Measurements from ENCODE around the gene SYTL3. TPM values are rescaled to one million over a fixed set of nuclear protein-coding genes. Genes with fewer than 3 reads are reported as not detected.
"Not testable (repeated sequence)": the region's sequence is repeated elsewhere in the genome, so short reads cannot be mapped to it uniquely, and the experiment has no call there.

Gene SYTL3
- total and polyA plus RNA-seq, 2 experiments from 2014 or later: 9.9 to 11.4 TPM

DNA sequence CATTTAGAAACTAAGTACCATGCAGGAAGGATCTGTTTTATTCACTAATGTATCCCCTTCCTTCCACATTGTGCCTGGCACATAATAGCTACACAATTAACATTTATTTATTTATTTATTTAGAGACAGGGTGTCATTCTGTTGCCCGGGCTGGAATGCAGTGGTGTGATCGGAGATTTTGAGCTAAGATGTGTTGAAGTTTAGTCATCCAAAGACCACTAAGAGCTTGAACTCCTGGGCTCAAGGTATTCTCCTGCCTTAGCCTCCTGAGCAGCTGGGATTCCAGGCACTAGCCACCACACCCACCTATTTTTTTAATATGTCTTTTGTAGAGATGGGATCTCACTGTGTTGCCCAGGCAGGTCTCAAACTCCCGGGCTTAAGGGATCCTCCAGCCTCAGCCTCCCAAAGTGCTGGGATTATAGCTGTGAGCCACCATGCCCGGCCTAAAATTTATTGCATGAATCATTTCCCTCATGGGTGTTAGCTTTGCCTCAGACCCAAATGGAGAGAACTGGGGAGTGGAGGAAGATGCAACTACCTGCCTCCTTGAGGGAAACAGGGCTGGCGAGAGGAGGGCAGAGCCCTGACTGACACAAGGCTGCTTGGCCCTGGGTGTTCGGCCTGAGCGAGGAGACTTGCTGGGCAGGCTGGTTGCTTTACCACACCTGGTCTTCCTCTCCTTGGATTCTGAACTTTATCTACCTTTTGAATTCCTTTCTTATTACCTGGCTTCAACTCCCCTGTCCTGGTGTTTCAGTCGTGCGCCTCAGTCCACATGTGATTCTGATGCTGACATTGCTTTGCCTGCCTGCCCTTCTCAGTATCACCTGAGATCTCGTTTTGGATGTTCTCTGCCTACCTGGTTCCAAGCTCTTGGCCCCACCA is 3.6 kb upstream of the SYTL3 start:
- TF ChIP-seq, protein P1, sequence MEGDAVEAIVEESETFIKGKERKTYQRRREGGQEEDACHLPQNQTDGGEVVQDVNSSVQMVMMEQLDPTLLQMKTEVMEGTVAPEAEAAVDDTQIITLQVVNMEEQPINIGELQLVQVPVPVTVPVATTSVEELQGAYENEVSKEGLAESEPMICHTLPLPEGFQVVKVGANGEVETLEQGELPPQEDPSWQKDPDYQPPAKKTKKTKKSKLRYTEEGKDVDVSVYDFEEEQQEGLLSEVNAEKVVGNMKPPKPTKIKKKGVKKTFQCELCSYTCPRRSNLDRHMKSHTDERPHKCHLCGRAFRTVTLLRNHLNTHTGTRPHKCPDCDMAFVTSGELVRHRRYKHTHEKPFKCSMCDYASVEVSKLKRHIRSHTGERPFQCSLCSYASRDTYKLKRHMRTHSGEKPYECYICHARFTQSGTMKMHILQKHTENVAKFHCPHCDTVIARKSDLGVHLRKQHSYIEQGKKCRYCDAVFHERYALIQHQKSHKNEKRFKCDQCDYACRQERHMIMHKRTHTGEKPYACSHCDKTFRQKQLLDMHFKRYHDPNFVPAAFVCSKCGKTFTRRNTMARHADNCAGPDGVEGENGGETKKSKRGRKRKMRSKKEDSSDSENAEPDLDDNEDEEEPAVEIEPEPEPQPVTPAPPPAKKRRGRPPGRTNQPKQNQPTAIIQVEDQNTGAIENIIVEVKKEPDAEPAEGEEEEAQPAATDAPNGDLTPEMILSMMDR (IDR thresholded peaks at IDR 0.05; ENCODE audit: low read depth, low read length): no peak
- H3K27ac ChIP-seq: no peak overlapping the region
- no peak overlapping the region for H3K4me3 ChIP-seq
- H3K36me3 ChIP-seq: no peaks in the 10 kb centered on the region
- H3K9me3 ChIP-seq (ENCODE audit: low read depth): no peaks in the 10 kb centered on the region
- H3K27me3 ChIP-seq: no peaks in the 10 kb centered on the region
- peaks cover 58% of the 10 kb centered on the region for H3K4me1 ChIP-seq (ENCODE audit: low read depth)
- no peak for DNase-seq (ENCODE audit: low read depth in 1 of 2, low spot score in 1 of 2)

DNA sequence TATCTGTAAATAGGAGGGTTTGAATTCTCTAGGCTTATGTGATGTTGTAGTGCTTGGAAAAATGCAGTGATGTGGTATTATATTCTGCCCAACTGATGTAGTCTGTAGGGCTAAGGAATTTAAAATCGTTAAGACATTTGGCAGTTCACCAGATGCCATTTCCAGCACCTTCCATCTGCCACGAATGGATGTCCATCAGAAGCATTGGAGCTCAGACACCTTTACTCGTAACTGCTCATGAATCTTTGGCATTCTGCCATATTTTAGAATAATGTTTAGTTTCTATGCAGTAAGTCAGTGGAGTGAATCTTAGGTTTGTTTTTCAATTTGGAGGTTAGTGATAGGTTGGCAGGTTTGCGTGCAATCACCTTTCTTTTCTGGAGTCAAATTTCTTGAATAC is 2.4 kb upstream of the SYTL3 start:
- Histone ChIP-seq H3K36me3 (no peaks in the 10 kb centered on the region), H3K27ac (peak overlapping the region; percentile 94), H3K4me3 (no peak overlapping the region), H3K9me3 (ENCODE audit: low read depth) (no peaks in the 10 kb centered on the region), H3K27me3 (no peaks in the 10 kb centered on the region), H3K4me1 (ENCODE audit: low read depth) (peaks cover 50% of the 10 kb centered on the region)
- no peak for DNase-seq (ENCODE audit: low read depth in 1 of 2, low spot score in 1 of 2)
- TF ChIP-seq, protein P1 (IDR thresholded peaks at IDR 0.05; ENCODE audit: low read depth, low read length): no peak

DNA sequence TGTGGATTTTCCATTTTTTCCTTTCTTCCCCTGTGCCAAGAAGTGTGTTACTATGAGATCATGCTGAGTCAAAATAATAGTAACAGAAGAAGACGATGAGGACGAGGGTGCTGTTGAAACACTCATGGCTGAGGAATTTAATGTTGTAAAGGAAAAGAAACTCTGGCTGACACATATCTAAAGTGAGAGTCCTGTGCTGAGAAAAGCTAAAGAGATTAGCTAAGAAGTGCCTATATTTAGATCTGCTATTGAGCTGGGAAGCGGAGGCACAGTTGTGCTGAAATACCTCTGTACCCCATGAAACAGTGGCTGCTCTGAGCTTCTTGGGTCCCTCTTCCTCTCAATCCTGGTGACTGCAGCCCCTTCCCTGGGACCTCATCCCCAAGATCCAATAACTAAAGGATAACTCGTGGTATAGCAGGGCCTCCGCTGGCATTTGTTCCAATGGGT is 1.1 kb upstream of the SYTL3 start:
- peak; percentile 71 to 93 for DNase-seq (ENCODE audit: low read depth in 1 of 2, low spot score in 1 of 2)
- no peaks in the 10 kb centered on the region for H3K9me3 ChIP-seq (ENCODE audit: low read depth)
- H3K27me3 ChIP-seq: no peaks in the 10 kb centered on the region
- no peak overlapping the region for H3K4me3 ChIP-seq
- TF ChIP-seq, protein P1 (IDR thresholded peaks at IDR 0.05; ENCODE audit: low read depth, low read length): no peak
- H3K4me1 ChIP-seq (ENCODE audit: low read depth): peaks cover 42% of the 10 kb centered on the region
- peak overlapping the region; percentile 94 for H3K27ac ChIP-seq
- H3K36me3 ChIP-seq: no peaks in the 10 kb centered on the region

DNA sequence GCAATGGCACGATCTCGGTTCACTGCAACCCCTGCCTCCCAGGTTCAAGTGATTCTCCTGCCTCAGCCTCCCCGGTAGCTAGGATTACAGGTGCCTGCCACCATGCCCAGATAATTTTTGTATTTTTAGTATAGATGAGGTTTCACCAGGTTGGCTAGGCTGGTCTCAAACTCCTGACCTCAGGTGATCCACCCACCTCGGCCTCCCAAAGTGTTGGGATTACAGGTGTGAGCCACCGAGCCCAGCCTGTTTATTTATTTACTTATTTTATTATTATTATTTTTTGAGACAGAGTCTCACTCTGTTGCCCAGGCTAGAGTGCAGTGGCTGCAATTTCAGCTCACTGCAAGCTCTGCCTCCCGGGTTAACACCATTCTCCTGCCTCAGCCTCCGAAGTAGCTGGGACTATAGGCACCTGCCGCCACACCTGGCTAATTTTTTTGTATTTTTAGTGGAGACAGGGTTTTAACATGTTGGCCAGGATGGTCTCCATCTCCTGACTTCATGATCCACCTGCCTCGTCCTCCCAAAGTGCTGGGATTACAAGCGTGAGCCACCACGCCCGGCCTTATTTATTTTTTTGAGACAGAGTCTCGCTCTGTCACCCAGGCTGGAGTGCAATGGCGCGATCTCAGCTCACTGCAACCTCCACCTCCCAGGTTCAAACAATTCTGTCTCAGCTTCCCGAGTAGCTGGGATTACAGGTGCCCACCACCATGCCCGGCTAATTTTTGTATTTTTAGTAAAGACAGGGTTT is 2.3 kb downstream of the SYTL3 start:
- not testable (repeated sequence) for H3K9me3 ChIP-seq (ENCODE audit: low read depth); H3K27me3 ChIP-seq; H3K36me3 ChIP-seq; DNase-seq (ENCODE audit: low read depth in 1 of 2, low spot score in 1 of 2); H3K4me3 ChIP-seq
- Histone ChIP-seq H3K27ac (peak overlapping the region; percentile 29), H3K4me1 (ENCODE audit: low read depth) (peaks cover 51% of the 10 kb centered on the region)

DNA sequence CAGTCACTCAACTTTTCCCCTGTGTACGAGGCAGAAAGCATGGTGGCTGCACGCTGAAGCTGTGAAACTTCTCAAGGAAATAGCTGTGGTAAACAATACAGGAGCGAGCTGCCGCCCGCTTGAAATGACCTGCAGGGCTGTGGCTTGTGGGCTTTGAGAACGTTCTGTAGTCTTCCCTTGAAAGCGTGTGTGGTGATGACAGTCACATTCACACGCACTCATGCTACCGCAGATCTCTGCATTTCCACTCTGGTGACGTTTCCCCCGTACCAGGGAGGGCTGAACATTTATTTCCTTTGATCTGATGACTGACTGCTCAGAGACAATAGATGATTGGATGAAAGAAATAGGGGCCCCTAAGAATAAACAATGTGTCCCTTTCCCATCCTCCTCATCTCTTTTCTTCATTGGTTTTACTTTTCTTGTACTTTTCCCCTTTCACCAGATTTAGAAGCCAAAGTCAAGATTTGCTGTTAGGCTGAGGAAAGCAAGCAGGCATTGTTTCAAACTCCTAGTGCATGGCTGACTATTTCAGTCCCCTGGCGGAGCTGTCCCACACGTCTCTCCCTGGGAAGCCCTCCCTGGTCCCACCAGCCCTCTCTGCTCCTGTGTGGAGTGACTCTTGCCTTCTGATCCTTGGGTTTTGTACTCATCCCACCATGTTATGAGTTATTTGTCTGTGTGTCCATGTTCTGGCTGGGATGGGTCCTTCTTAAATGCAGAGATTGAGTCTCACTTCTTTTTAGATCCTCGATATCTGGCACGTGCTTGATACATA is 3.9 kb downstream of the SYTL3 start:
- no peak overlapping the region for H3K4me3 ChIP-seq
- no peaks in the 10 kb centered on the region for H3K27me3 ChIP-seq
- DNase-seq (ENCODE audit: low read depth in 1 of 2, low spot score in 1 of 2): peak; percentile 46 to 73
- TF ChIP-seq, protein P1 (IDR thresholded peaks at IDR 0.05; ENCODE audit: low read depth, low read length): no peak
- no peaks in the 10 kb centered on the region for H3K9me3 ChIP-seq (ENCODE audit: low read depth)
- H3K4me1 ChIP-seq (ENCODE audit: low read depth): peaks cover 36% of the 10 kb centered on the region
- no peaks in the 10 kb centered on the region for H3K36me3 ChIP-seq
- H3K27ac ChIP-seq: peak overlapping the region; percentile 74
